PC-9 (cell line): ENCODE data around the gene RAB11FIP4. TPM values are rescaled to one million over a fixed set of nuclear protein-coding genes. Genes with fewer than 3 reads are reported as not detected.

Experiments used
- BruUV-seq: library from RNA; stranded (reverse); fragments of 400-500 nt; replicated peaks from 2 replicates; lab custom pipeline; 2021; lab: Mats Ljungman, UMichigan
- CTCF ChIA-PET: fragments of 300-600 bp; sonication (Branson Sonifier 250); formaldehyde crosslinking; loops from one replicate; lab custom pipeline; 2022; ENCODE audit warnings: antibody characterized with exemption; lab: Charles Lee
- POLR2A ChIA-PET: fragments of 300-600 bp; sonication (Branson Sonifier 250); formaldehyde crosslinking; loops from one replicate; lab custom pipeline; 2022; ENCODE audit warnings: antibody characterized with exemption; ENCODE audit not compliant: unreplicated experiment; lab: Charles Lee
- DNase-seq, 2 experiments: peaks; one replicate each; pipeline versions ENCODE4 v3.0.0 to v3.0.0-alpha.2; 2015 to 2022; ENCODE audit warnings: mixed read lengths in 1 of 2
- H2AFZ ChIP-seq: fragments of 200-600 bp; sonication (generic); 2 replicates; pipeline ENCODE4 v1.8.1; 2017; ENCODE audit warnings: antibody characterized with exemption
- H3F3A ChIP-seq: fragments of 200-600 bp; sonication (generic); 2 replicates; pipeline ENCODE4 v1.8.1; 2017; ENCODE audit warnings: antibody characterized with exemption, mild to moderate bottlenecking, low read depth; ENCODE audit not compliant: insufficient read depth
- H3K27ac ChIP-seq: fragments of 200-600 bp; sonication (generic); 2 replicates; pipeline ENCODE4 v1.6.1; 2016; ENCODE audit warnings: mixed run types
- H3K27me3 ChIP-seq: fragments of 200-600 bp; sonication (generic); 2 replicates; pipeline ENCODE4 v1.6.1; 2016; ENCODE audit warnings: low read depth, mixed run types; ENCODE audit not compliant: insufficient read depth
- H3K36me3 ChIP-seq: fragments of 200-600 bp; sonication (generic); 2 replicates; pipeline ENCODE4 v1.6.1; 2016; ENCODE audit warnings: low read depth, mixed run types
- H3K4me1 ChIP-seq: fragments of 200-600 bp; sonication (generic); replicated peaks from 2 replicates; pipeline ENCODE4 v1.6.1; 2016; ENCODE audit warnings: mixed run types; ENCODE audit not compliant: insufficient read depth
- H3K4me2 ChIP-seq: fragments of 200-600 bp; sonication (generic); 2 replicates; pipeline ENCODE4 v1.6.1; 2017; ENCODE audit warnings: mixed run types
- H3K4me3 ChIP-seq: fragments of 200-600 bp; sonication (generic); 2 replicates; pipeline ENCODE4 v1.6.1; 2016; ENCODE audit warnings: mixed run types
- H3K79me2 ChIP-seq: fragments of 200-600 bp; sonication (generic); 2 replicates; pipeline ENCODE4 v1.6.1; 2017; ENCODE audit warnings: low read depth, mixed run types
- H3K9me2 ChIP-seq: fragments of 200-600 bp; sonication (generic); 2 replicates; pipeline ENCODE4 v1.8.1; 2017; ENCODE audit warnings: mild to moderate bottlenecking; ENCODE audit not compliant: insufficient read depth
- H3K9me3 ChIP-seq: fragments of 200-600 bp; sonication (generic); 2 replicates; pipeline ENCODE4 v1.8.1; 2016; ENCODE audit warnings: low read depth; ENCODE audit not compliant: insufficient read depth
- H4K20me1 ChIP-seq: fragments of 200-600 bp; sonication (generic); 2 replicates; pipeline ENCODE4 v1.8.1; 2017; ENCODE audit not compliant: insufficient read depth
- CTCF ChIP-seq: fragments of 200-600 bp; sonication (generic); conservative IDR thresholded peaks from 2 replicates; pipeline ENCODE4 v1.6.1; 2017; ENCODE audit warnings: mixed run types, antibody characterized with exemption, mild to moderate bottlenecking, moderate library complexity
- EZH2 ChIP-seq: fragments of 200-600 bp; sonication (generic); IDR thresholded peaks from 2 replicates; pipeline ENCODE4 v1.8.0; 2017; ENCODE audit warnings: antibody characterized with exemption, low read depth
- intact Hi-C: fragments of 100-400 bp; cut with micrococcal nuclease; formaldehyde crosslinking; loops from one replicate; pipeline ENCODE4 v1.10.0; 2022; ENCODE audit not compliant: unreplicated experiment
- total RNA-seq: library from RNA; stranded (reverse); gene quantifications from 2 replicates; pipeline ENCODE4 v1.2.3, GENCODE V29; 2021

The RAB11FIP4 gene
- total RNA-seq, 1 experiment from 2014 or later: 22.9 TPM

GRCh38 chr17:31575043-31575442, 183.6 kb downstream of the RAB11FIP4 start:
- Histone ChIP-seq H3K36me3 (peaks cover 8% of the 10 kb centered on the region; the same call in 1 of the 2 replicates), H3K9me3 (no peaks in the 10 kb centered on the region), H4K20me1 (peaks cover 44% of the 10 kb centered on the region), H2AFZ (no peak overlapping the region), H3F3A (peaks cover 43% of the 10 kb centered on the region), H3K9me2 (no peaks in the 10 kb centered on the region), H3K27ac (no peak overlapping the region), H3K27me3 (no peaks in the 10 kb centered on the region), H3K79me2 (peaks cover 67% of the 10 kb centered on the region), H3K4me1 (peaks cover 69% of the 10 kb centered on the region), H3K4me3 (no peak overlapping the region), H3K4me2 (no peak overlapping the region)
- CTCF ChIA-PET: no interaction called here
- intact Hi-C loops: no loop called here
- no peak for DNase-seq
- POLR2A ChIA-PET: no interaction called here
- BruUV-seq: no TSS peak
- no peak for TF ChIP-seq EZH2
- TF ChIP-seq CTCF: no peak

- Histone ChIP-seq H3F3A (peaks cover 58% of the 10 kb centered on the region), H3K79me2 (peaks cover 48% of the 10 kb centered on the region), H2AFZ (no peak overlapping the region), H3K4me2 (peak overlapping the region; percentile 73), H3K9me3 (no peaks in the 10 kb centered on the region), H3K27me3 (no peaks in the 10 kb centered on the region), H4K20me1 (peaks cover 15% of the 10 kb centered on the region; the same call in 1 of the 2 replicates), H3K4me3 (no peak overlapping the region), H3K9me2 (no peaks in the 10 kb centered on the region), H3K36me3 (peaks cover 8% of the 10 kb centered on the region; the same call in 1 of the 2 replicates), H3K4me1 (peaks cover 66% of the 10 kb centered on the region), H3K27ac (peak overlapping the region; percentile 71; the same call in 1 of the 2 replicates)
- ChIA-PET CTCF (no interaction called here), POLR2A (interaction anchor here (0.6 kb wide), 1 partner anchor 211 kb away, joined by 8 read pairs; no protein-coding TSS in a partner anchor)
- TF ChIP-seq CTCF (no peak), EZH2 (no peak)
- DNase-seq: peak; percentile 81 to 85
- intact Hi-C loops: no loop called here
- no TSS peak for BruUV-seq
These were observed 187.8 kb downstream of the RAB11FIP4 start for GRCh38 chr17:31579265-31579664.

- DNase-seq: no peak
- H2AFZ ChIP-seq: no peak overlapping the region
- no peaks in the 10 kb centered on the region for H3K27me3 ChIP-seq
- peak overlapping the region; percentile 71 for H3K27ac ChIP-seq
- H3K4me3 ChIP-seq: no peak overlapping the region
- peaks cover 43% of the 10 kb centered on the region for H3K79me2 ChIP-seq
- H3K9me3 ChIP-seq: no peaks in the 10 kb centered on the region
- peaks cover 17% of the 10 kb centered on the region; the same call in 1 of the 2 replicates for H3K36me3 ChIP-seq
- intact Hi-C loops: loop anchor here (2.0 kb wide), 1 partner anchor 20 kb away; no protein-coding TSS in a partner anchor
- H3K9me2 ChIP-seq: no peaks in the 10 kb centered on the region
- H3F3A ChIP-seq: peaks cover 58% of the 10 kb centered on the region
- no TSS peak for BruUV-seq
- POLR2A ChIA-PET: interaction anchor here (0.7 to 1.3 kb wide), 2 partner anchors 17 to 278 kb away, joined by 3 to 4 read pairs; no protein-coding TSS in a partner anchor
- H3K4me2 ChIP-seq: peak overlapping the region; percentile 73
- no peak for TF ChIP-seq EZH2
- no peak for TF ChIP-seq CTCF
- peaks cover 17% of the 10 kb centered on the region for H4K20me1 ChIP-seq
- H3K4me1 ChIP-seq: peaks cover 63% of the 10 kb centered on the region
- CTCF ChIA-PET: interaction anchor here (0.6 to 1.2 kb wide), 2 partner anchors 17 to 19 kb away, joined by 3 to 5 read pairs; no protein-coding TSS in a partner anchor
These were observed 188.8 kb downstream of the RAB11FIP4 start for GRCh38 chr17:31580316-31580705.
